Activated naive CD4-positive, alpha-beta T cell treated with anti-CD3 and anti-CD28 coated beads, Interleukin-2, amount 10 ng/mL, durations not matched to agents 7 days and 5 days (primary cell): Measurements from ENCODE around the gene GAL3ST3.

Source experiments
- CTCF ChIA-PET: fragments of 350-600 bp; sonication (Branson Sonifier 250); formaldehyde crosslinking; loops from one replicate; lab custom pipeline; 2021; ENCODE audit warnings: antibody characterized with exemption; lab: Charles Lee
- DNase-seq: peaks from one replicate; pipeline ENCODE4 v3.0.0-alpha.2; 2020
- H3K27ac Mint-ChIP-seq: one replicate; pipeline ENCODE4 v1.8.0; 2021; ENCODE audit warnings: mild to moderate bottlenecking, moderate library complexity, mixed read lengths
- H3K27me3 Mint-ChIP-seq: one replicate; pipeline ENCODE4 v1.8.0; 2021; ENCODE audit warnings: mild to moderate bottlenecking, mixed read lengths
- H3K36me3 Mint-ChIP-seq: one replicate; pipeline ENCODE4 v1.8.0; 2021; ENCODE audit warnings: mixed read lengths
- H3K4me1 Mint-ChIP-seq: one replicate; pipeline ENCODE4 v1.8.0; 2021; ENCODE audit warnings: mixed read lengths
- H3K4me3 Mint-ChIP-seq: one replicate; pipeline ENCODE4 v1.8.0; 2021; ENCODE audit warnings: mild to moderate bottlenecking, moderate library complexity, mixed read lengths
- H3K9me3 Mint-ChIP-seq: one replicate; pipeline ENCODE4 v1.8.0; 2021; ENCODE audit warnings: mixed read lengths

GAL3ST3 gene

DNA sequence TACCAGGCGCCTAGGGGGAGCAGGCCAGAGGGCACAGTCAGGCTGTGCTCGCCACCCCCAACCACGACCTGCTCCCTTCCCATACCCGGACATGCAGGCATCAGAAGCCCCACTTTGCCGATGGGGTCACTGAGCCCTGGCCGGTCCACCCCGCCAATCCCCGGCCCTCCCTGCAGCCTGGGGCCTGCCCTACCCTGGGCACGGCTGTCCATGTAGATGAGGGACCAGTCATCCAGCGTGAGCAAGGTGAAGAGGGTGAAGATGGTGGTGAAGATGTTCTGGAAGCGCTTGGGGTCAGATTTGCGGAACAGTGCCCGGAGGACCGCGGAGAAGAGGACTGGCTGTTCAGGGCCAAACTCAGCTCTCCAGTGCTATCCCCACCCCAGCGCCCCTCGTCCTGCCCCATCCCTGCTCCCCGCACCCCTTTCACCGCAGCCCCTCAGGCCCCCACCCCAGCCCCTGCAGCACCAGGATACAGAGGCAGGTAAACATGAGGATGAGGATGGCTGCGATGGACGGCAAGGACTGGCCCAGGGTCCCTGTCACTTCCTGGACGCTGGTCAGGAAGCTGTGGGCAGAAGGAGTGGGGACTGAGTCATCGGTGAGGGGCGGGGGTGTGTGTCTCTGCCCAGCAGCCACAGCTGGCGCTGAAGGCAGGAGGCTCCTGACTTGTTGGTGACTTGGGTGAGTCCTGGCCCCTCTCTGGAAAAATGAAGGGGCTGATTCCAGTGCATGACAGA is 28.2 kb downstream of the GAL3ST3 start:
- DNase-seq: peak; percentile 32

DNA sequence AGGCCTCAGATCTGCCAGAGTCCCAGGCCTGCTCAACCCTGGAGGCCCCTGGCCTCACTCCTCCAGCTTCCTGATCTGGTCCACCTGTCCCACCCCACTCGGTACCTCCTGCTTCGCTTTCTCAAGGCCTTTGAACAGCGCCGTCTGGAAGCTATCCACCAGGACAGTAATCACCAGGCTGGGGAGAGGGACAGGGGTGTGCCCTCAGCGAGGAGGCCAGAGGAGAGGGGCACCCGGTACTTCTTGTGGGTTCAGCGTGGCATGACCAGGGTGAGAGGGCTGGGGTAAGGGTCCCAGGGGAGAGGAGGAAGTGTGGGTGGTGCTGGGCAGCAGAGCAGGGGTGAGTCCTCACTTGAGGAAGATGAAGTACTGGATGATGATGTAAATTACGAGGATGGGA is 28.7 kb downstream of the GAL3ST3 start:
- CTCF ChIA-PET: interaction anchor here (0.7 to 2.8 kb wide), 3 partner anchors 11 to 308 kb away, joined by 3 to 15 read pairs (median 4); partner anchors contain the start of gene KAT5
- DNase-seq: no peak
- H3K4me3 Mint-ChIP-seq: no peak overlapping the region
- peaks cover 16% of the 10 kb centered on the region for H3K4me1 Mint-ChIP-seq
- H3K9me3 Mint-ChIP-seq: no peaks in the 10 kb centered on the region
- H3K36me3 Mint-ChIP-seq: no peaks in the 10 kb centered on the region
- H3K27me3 Mint-ChIP-seq: peaks cover 42% of the 10 kb centered on the region
- no peak overlapping the region for H3K27ac Mint-ChIP-seq

More for the DNA sequence above, 28.2 kb downstream of the GAL3ST3 start:
- H3K36me3 Mint-ChIP-seq: no peaks in the 10 kb centered on the region
- no peak overlapping the region for H3K27ac Mint-ChIP-seq
- peaks cover 16% of the 10 kb centered on the region for H3K4me1 Mint-ChIP-seq
- CTCF ChIA-PET: interaction anchor here (2.8 kb wide), 1 partner anchor 11 kb away, joined by 15 read pairs; no protein-coding TSS in a partner anchor
- no peaks in the 10 kb centered on the region for H3K9me3 Mint-ChIP-seq
- H3K27me3 Mint-ChIP-seq: peaks cover 45% of the 10 kb centered on the region
- H3K4me3 Mint-ChIP-seq: no peak overlapping the region

DNA sequence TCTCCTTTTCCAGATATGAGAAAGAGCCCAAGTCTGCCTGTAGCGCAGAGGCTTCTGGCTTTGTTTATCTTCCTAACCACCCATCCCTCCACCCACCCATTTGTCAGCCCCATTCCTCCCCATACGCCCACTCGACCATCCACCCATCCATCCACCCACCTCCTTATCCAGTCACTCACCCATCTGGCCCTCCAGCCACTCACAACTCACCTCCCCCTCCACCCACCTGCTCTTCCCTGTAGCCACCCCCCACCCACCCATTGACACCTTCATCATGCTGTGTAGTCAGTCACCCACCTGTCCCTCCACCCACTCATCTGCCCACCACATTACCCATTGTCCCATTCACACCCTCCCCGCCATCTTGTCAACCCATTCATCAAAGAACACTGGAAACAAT is 31.6 kb downstream of the GAL3ST3 start:
- CTCF ChIA-PET: no interaction called here
- Mint-ChIP-seq H3K27me3 (peaks cover 41% of the 10 kb centered on the region), H3K36me3 (no peaks in the 10 kb centered on the region), H3K4me1 (peaks cover 12% of the 10 kb centered on the region), H3K4me3 (no peak overlapping the region), H3K27ac (no peak overlapping the region), H3K9me3 (no peaks in the 10 kb centered on the region)
- DNase-seq: no peak

DNA sequence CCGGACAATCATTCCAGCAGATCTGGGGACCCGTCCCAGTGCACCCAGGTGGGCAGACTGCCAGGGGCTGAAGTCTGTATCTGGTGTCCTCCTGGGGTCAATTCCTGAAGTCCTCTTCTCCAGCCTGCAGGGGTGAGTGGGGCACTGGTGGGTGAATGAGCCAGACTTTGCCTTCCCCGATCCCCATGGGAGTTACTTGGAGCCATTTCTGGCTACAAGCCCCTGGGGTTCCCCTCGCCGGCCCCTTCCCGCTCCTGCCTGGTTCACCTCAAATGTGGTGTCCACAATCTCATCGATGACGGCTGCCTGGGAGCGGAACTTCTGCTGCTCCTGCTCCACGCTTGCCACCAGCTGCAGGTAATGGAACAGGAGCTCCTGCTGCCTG is 32.2 kb downstream of the GAL3ST3 start:
- Mint-ChIP-seq H3K27me3 (peaks cover 43% of the 10 kb centered on the region), H3K27ac (no peak overlapping the region), H3K36me3 (no peaks in the 10 kb centered on the region), H3K4me3 (no peak overlapping the region), H3K9me3 (no peaks in the 10 kb centered on the region), H3K4me1 (peaks cover 9% of the 10 kb centered on the region)
- DNase-seq: no peak
- CTCF ChIA-PET: no interaction called here

DNA sequence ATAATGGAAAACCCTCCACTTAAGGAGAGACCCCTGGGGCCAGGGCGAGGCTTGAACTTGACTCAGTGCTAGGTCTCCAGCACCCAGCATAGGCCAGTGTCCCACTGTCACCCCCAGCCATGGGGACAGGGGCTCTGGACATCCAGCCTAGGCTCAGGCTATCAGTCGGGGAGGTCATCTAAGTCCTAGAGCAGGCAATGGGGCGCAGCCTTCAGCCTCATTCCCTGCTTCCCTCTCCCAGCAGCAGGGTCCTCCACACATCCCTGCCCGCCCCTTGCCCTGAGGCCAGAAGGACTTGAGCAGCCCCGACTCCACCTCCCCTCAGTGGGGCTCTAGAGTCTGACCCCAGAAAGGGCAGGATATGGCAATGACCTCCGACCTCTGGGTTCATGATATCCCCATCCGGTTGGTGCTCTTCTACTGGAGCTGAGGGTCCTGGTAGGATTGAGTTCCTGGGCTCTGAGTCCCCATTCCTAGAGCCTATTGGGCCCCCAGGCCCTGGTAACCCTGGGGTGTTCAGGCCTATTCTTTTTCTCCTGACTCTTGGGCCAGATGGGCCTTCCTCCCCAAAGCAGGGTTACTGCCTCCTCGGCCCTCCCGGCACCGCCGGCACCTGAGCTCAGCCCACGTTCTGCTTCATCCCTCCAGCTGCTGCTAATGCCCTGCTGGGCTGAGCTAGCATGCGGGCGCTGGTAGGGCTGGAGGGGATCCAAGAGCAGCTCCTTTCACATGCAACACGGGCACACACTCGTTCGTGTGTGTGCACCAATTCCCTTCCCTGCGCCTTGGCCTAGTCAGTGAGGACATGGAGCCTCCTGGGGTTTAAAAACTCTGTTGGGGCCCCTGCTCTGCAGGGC is 32.8 kb downstream of the GAL3ST3 start:
- no peak overlapping the region for H3K4me3 Mint-ChIP-seq
- no peak for DNase-seq
- H3K36me3 Mint-ChIP-seq: no peaks in the 10 kb centered on the region
- no peaks in the 10 kb centered on the region for H3K9me3 Mint-ChIP-seq
- no peak overlapping the region for H3K27ac Mint-ChIP-seq
- CTCF ChIA-PET: interaction anchor here (0.5 kb wide), 1 partner anchor 247 kb away, joined by 4 read pairs; no protein-coding TSS in a partner anchor
- H3K4me1 Mint-ChIP-seq: peaks cover 7% of the 10 kb centered on the region
- H3K27me3 Mint-ChIP-seq: peaks cover 43% of the 10 kb centered on the region

DNA sequence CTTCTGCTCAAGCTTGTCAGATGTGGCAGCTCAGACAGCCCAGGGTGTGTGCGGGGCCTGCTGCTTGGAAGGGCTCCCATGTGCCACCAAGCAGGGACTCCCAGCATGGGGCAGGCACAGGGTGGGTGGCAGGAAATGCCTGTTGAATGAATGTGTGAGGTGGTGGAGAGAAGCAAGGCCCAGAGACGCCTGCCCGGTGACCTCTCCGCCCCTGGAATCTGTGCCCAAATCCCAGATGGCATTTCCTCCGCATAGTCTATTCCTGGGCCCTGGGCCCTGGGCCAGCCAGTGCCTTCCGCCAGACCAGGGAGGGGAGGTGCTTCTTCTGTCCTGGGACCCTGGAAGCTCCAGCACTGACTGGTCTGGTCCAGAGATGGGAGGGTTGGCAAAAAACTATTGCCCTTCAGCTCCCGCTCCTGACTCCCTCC is 33.5 kb downstream of the GAL3ST3 start:
- no peak overlapping the region for H3K27ac Mint-ChIP-seq
- CTCF ChIA-PET: no interaction called here
- H3K36me3 Mint-ChIP-seq: no peaks in the 10 kb centered on the region
- peaks cover 43% of the 10 kb centered on the region for H3K27me3 Mint-ChIP-seq
- peaks cover 4% of the 10 kb centered on the region for H3K4me1 Mint-ChIP-seq
- no peaks in the 10 kb centered on the region for H3K9me3 Mint-ChIP-seq
- DNase-seq: no peak
- no peak overlapping the region for H3K4me3 Mint-ChIP-seq

DNA sequence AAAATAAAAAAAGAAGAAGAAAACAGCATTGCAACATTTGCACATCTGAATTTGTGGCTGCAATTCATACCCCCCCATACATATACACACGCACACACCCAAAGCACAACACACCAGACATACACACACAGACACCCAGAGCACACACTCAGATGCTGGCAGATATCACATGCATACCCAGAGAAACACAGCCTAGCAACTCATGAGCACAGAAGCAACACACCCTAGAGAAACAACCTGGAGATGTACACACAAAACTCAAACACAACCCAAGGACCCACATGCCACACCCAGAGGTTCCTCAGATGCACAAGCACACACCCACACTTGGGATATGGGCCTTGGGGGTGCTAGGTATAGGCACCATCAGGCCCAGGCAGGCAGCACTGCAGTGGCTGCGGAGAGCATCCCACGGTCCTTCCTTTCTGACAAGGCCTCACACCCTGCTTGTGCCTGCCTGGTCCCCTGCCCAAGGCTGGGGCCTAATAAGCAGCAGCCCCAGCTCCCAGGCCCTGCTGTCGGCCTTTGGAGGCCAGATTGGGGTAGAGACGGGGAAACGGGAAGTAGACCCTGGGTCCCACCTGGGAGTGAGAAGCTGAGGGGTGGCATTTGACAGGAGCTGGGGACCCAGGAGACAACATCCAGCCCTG is 34.0 kb downstream of the GAL3ST3 start:
- Mint-ChIP-seq H3K27ac (no peak overlapping the region), H3K27me3 (peaks cover 43% of the 10 kb centered on the region), H3K4me3 (no peak overlapping the region), H3K4me1 (peaks cover 2% of the 10 kb centered on the region), H3K36me3 (no peaks in the 10 kb centered on the region), H3K9me3 (no peaks in the 10 kb centered on the region)
- DNase-seq: no peak
- CTCF ChIA-PET: no interaction called here

DNA sequence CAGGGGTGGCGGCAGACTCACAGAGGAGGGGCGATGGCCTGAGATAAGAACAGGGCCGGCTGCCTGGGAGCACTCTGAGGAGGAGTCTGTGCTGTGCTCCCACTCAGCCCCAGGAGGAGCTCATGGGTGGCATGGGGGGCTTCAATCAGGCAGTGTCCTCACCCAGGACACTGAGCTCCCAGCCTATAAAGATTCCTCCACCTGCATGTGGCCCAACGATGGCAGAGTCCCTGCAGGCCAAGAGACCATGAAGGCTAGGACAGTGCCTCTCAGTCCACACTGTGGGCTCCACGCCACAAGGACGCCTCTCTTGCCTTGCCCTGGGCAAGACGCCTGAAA is 35.2 kb downstream of the GAL3ST3 start:
- CTCF ChIA-PET: interaction anchor here (0.9 to 2.9 kb wide), 2 partner anchors 9 to 302 kb away, joined by 3 to 14 read pairs; no protein-coding TSS in a partner anchor
- H3K4me3 Mint-ChIP-seq: no peak overlapping the region
- no peak for DNase-seq
- no peaks in the 10 kb centered on the region for H3K9me3 Mint-ChIP-seq
- no peak overlapping the region for H3K27ac Mint-ChIP-seq
- peaks cover 45% of the 10 kb centered on the region for H3K27me3 Mint-ChIP-seq
- H3K4me1 Mint-ChIP-seq: peaks cover 2% of the 10 kb centered on the region
- no peaks in the 10 kb centered on the region for H3K36me3 Mint-ChIP-seq

DNA sequence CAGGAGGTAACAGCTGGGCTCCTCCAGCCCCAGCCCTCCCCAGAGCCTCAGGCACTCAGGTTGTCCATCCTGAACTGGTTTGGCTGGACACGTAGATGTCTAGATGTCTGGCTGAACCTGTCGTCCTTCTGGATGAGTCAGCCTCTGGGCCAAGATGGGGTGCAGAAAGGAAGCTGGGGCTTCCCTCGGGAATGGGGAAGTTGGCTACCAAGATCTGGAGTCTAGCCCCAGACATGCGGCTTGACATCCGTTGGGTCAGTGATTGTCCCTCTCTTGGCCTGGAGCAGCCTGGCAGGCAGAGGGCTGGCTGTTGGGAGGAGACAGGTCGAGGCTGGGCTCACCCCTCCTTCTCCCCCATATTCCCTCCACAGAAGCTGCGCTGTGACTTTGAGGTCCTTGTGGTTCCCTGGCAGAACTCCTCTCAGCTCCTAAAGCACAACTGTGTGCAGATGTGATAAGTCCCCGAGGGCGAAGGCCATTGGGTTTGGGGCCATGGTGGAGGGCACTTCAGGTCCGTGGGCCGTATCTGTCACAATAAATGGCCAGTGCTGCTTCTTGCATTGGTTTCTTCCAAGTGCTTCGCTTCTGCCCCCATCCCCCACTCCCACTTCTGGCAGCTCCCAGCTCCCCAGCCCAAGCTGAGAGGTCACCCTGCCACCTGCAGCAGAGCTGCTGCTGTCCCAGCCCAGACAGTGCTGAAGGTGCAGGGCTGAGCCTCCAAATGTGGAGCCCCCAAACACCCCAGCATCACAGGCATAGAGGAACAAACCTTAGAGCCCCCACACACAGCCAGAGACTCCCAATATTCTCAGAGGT is 35.8 kb downstream of the GAL3ST3 start:
- Mint-ChIP-seq H3K4me3 (no peak overlapping the region), H3K4me1 (peaks cover 2% of the 10 kb centered on the region), H3K36me3 (no peaks in the 10 kb centered on the region), H3K9me3 (no peaks in the 10 kb centered on the region), H3K27me3 (peaks cover 49% of the 10 kb centered on the region), H3K27ac (no peak overlapping the region)
- CTCF ChIA-PET: interaction anchor here (0.9 to 2.9 kb wide), 2 partner anchors 9 to 302 kb away, joined by 3 to 14 read pairs; no protein-coding TSS in a partner anchor
- DNase-seq: no peak

DNA sequence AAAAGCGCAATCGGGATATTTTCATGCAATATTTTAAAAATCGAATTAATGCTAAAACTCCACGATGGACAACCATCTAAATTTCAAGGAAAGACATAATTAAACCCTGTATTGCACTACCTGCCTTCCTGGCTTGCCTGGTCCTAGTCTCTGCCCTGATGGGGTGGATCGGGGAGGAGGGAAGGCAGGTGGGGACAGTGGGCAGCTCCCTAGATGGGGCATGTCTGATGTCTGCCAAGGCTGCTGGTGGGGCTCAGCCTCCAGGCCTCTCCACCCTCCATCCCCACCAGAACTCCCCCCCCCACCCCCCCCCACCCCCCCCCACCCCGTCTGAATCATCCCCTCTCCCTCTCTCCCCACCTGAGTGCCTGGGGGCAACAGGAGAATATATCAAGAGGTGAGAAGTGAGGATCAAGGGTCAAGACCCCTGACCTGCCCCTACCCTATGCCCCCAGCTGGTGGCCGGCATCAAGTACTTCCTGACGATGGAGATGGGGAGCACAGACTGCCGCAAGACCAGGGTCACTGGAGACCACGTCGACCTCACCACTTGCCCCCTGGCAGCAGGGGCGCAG is 36.5 kb downstream of the GAL3ST3 start:
- peaks cover 2% of the 10 kb centered on the region for H3K4me1 Mint-ChIP-seq
- no peaks in the 10 kb centered on the region for H3K36me3 Mint-ChIP-seq
- H3K4me3 Mint-ChIP-seq: no peak overlapping the region
- H3K9me3 Mint-ChIP-seq: no peaks in the 10 kb centered on the region
- CTCF ChIA-PET: interaction anchor here (0.8 to 2.9 kb wide), 3 partner anchors 10 to 301 kb away, joined by 3 to 14 read pairs (median 3); partner anchors contain the start of gene SF3B2
- DNase-seq: no peak
- peaks cover 49% of the 10 kb centered on the region for H3K27me3 Mint-ChIP-seq
- H3K27ac Mint-ChIP-seq: no peak overlapping the region

DNA sequence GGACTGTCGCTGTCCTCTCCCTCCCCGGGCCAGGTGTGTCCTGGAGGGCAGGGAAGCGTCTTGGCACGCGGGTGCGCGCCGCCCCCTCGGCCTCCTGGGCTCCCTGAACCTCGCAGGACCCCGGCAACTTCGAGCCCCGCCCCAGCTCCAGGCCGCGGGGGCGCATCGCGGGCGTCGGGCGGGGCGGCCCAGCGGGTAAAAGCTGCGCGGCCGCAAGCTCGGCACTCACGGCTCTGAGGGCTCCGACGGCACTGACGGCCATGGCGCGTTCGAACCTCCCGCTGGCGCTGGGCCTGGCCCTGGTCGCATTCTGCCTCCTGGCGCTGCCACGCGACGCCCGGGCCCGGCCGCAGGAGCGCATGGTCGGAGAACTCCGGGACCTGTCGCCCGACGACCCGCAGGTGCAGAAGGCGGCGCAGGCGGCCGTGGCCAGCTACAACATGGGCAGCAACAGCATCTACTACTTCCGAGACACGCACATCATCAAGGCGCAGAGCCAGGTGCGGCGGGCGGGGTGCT is 37.1 kb downstream of the GAL3ST3 start, which contains the start of gene CST6:
TSS of gene CST6 (plus strand) at position 224 of the 519 bp plus-strand sequence. CDS start at position 261, 37 bp downstream.
- Mint-ChIP-seq H3K9me3 (no peaks in the 10 kb centered on the region), H3K27me3 (peaks cover 49% of the 10 kb centered on the region), H3K4me1 (peaks cover 2% of the 10 kb centered on the region), H3K36me3 (no peaks in the 10 kb centered on the region), H3K4me3 (no peak within 1 kb of the TSS), H3K27ac (no peak within 1 kb of the TSS)
- no peak for DNase-seq
- CTCF ChIA-PET: interaction anchor here (0.8 to 2.9 kb wide), 2 partner anchors 11 to 41 kb away, joined by 3 to 14 read pairs; partner anchors contain the start of gene SF3B2

DNA sequence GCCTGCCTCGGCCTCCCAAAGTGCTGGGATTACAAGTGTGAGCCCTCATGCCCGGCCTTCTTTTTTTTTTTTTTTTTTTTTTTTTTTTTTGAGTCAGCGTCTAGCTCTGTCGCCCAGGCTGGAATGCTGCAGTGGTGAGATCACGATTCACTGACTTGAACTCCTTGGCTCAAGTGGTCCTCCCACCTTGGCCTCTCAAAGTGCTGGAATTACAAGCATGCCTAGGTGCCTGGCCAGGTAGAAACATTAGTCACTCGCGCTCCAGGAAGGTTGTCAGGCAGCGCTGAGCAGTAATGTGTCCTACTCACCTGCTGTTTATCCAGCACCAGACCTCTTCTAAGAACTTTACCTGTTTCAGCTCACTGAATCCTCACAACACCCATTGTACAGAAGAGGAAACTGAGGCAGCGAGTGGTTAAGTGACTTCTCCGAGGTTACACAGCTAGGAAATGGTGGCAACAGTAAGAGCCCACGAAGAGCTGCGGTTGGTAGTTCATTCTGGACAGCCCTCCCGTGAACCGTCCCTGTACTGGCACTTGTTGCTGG is 37.6 kb downstream of the GAL3ST3 start:
- no peak overlapping the region for H3K27ac Mint-ChIP-seq
- H3K9me3 Mint-ChIP-seq: no peaks in the 10 kb centered on the region
- H3K4me1 Mint-ChIP-seq: peaks cover 2% of the 10 kb centered on the region
- no peak overlapping the region for H3K4me3 Mint-ChIP-seq
- no peaks in the 10 kb centered on the region for H3K36me3 Mint-ChIP-seq
- DNase-seq: no peak
- CTCF ChIA-PET: interaction anchor here (2.9 to 3.4 kb wide), 2 partner anchors 10 to 11 kb away, joined by 14 to 15 read pairs; no protein-coding TSS in a partner anchor
- H3K27me3 Mint-ChIP-seq: peaks cover 49% of the 10 kb centered on the region
